ENCODE results near the gene HTR2C.

The HTR2C gene

GRCh38 chrX:114842181-114842580 lies 258.3 kb downstream of the HTR2C start:
- POLR2A ChIA-PET (ENCODE audit: low non-redundant PET) = no interaction called here
- H3K27ac ChIP-seq = no peak overlapping the region
- CTCF ChIA-PET = interaction anchor here (0.7 kb wide), 1 partner anchor 475 kb away, joined by 3 read pairs; no protein-coding TSS in a partner anchor
- no peak for TF ChIP-seq CTCF (conservative IDR thresholded peaks at IDR 0.05; ENCODE audit: low read depth)
- no peak for DNase-seq (ENCODE audit: low spot score)

- ChIA-PET POLR2A (ENCODE audit: low non-redundant PET) (no interaction called here), CTCF (interaction anchor here (0.5 kb wide), 1 partner anchor 475 kb away, joined by 3 read pairs; no protein-coding TSS in a partner anchor)
- TF ChIP-seq CTCF (conservative IDR thresholded peaks at IDR 0.05; ENCODE audit: low read depth) = no peak
- no peak overlapping the region for H3K27ac ChIP-seq
- DNase-seq (ENCODE audit: low spot score) = no peak
These were observed 305.6 kb downstream of the HTR2C start for GRCh38 chrX:114889481-114889880.

GRCh38 chrX:114903618-114904017 lies 319.7 kb downstream of the HTR2C start:
- CTCF ChIA-PET = interaction anchor here (0.6 kb wide), 1 partner anchor 558 kb away, joined by 4 read pairs; no protein-coding TSS in a partner anchor
- no peak for DNase-seq (ENCODE audit: low spot score)
- no peak overlapping the region for H3K27ac ChIP-seq
- no peak for TF ChIP-seq CTCF (conservative IDR thresholded peaks at IDR 0.05; ENCODE audit: low read depth)
- POLR2A ChIA-PET (ENCODE audit: low non-redundant PET) = no interaction called here

GRCh38 chrX:114905251-114905650 lies 321.4 kb downstream of the HTR2C start:
- ChIA-PET CTCF (no interaction called here), POLR2A (ENCODE audit: low non-redundant PET) (no interaction called here)
- no peak for TF ChIP-seq CTCF (conservative IDR thresholded peaks at IDR 0.05; ENCODE audit: low read depth)
- no peak overlapping the region for H3K27ac ChIP-seq
- DNase-seq (ENCODE audit: low spot score) = peak; percentile 11

- no peak overlapping the region for H3K27ac ChIP-seq
- POLR2A ChIA-PET (ENCODE audit: low non-redundant PET) = no interaction called here
- no peak for TF ChIP-seq CTCF (conservative IDR thresholded peaks at IDR 0.05; ENCODE audit: low read depth)
These were observed 323.2 kb downstream of the HTR2C start for GRCh38 chrX:114906984-114907510.

GRCh38 chrX:114924423-114924822 lies 340.5 kb downstream of the HTR2C start:
- H3K27ac ChIP-seq = no peak overlapping the region
- ChIA-PET POLR2A (ENCODE audit: low non-redundant PET) (no interaction called here), CTCF (no interaction called here)
- no peak for TF ChIP-seq CTCF (conservative IDR thresholded peaks at IDR 0.05; ENCODE audit: low read depth)
- DNase-seq (ENCODE audit: low spot score) = no peak

More at GRCh38 chrX:114906984-114907510, 323.2 kb downstream of the HTR2C start:
- CTCF ChIA-PET = no interaction called here
- no peak for DNase-seq (ENCODE audit: low spot score)

All from RWPE1 (cell line).